NCI-H2227 treated with DMSO at 0.1 percent for 48 hours (cell line): Measurements from ENCODE around the gene PCDHA6.
"Not testable (repeated sequence)": the region's sequence is repeated elsewhere in the genome, so short reads cannot be mapped to it uniquely, and the experiment has no call there.

Experiments used
- DNase-seq: peaks from one replicate; lab custom pipeline; 2025; lab: John Stamatoyannopoulos, UW

The PCDHA6 gene

GRCh38 chr5:140862441-140863295, 34.9 kb downstream of the PCDHA6 start:
- no peak for DNase-seq

DNA sequence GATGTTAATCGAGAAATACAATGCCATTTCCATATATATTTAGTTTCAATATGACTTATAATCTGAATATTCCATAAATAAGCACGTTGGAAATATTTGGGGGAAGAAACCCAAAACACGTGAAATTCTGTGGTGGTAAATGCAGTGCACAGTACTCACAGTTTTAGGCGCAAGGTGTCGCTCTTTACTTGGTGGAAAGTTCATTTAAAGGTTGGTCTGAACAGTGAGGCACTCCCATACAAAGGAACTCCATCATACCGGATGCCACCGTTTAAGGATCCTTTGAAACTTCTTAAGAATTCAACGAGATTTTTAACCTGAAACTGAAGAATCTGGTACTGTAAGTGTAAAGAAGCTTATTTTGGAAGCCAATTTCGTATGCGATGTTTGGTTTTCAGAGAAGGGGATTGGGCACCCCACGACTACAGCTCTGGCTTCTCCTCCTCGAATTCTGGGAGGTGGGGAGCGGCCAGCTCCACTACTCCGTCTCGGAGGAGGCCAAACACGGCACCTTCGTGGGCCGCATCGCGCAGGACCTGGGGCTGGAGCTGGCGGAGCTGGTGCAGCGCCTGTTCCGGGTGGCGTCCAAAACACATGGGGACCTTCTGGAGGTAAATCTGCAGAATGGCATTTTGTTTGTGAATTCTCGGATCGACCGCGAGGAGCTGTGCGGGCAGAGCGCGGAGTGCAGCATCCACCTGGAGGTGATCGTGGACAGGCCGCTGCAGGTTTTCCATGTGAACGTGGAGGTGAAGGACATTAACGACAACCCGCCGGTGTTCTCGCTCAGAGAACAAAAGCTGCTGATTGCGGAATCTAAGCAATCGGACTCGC, 41.2 kb downstream of the PCDHA6 start, which contains the start of gene PCDHA11:
Gene PCDHA11 (plus strand): TSS at position 237 of the 834 bp plus-strand sequence. CDS start 147 bp downstream, at position 384.
- DNase-seq, result no peak

DNA sequence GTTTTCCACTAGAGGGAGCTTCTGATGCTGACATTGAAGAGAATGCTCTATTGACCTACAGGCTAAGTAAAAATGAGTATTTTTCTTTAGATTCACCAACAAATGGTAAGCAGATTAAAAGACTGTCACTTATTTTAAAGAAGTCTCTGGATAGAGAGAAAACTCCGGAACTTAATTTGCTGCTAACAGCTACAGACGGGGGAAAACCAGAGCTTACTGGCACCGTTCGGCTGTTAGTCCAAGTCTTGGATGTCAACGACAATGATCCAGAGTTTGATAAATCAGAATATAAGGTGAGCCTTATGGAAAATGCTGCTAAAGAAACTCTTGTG, 41.8 kb downstream of the PCDHA6 start:
- no peak for DNase-seq

GRCh38 chr5:140870221-140871201, 42.8 kb downstream of the PCDHA6 start:
- DNase-seq, result no peak

- no peak for DNase-seq
Observed at GRCh38 chr5:140875085-140876065, 47.6 kb downstream of the PCDHA6 start, which contains the start of gene PCDHA12. TSS of gene PCDHA12 (plus strand) at chr5:140875308. CDS start at chr5:140875473, 165 bp downstream.

- DNase-seq, result not testable (repeated sequence)
Observed at GRCh38 chr5:140876541-140877261, 48.9 kb downstream of the PCDHA6 start.

GRCh38 chr5:140877262-140877581, 49.5 kb downstream of the PCDHA6 start:
- DNase-seq, result no peak
